GM12878 (cell line): ENCODE data around the gene CERK. TPM values are rescaled to one million over a fixed set of nuclear protein-coding genes. Genes with fewer than 3 reads are reported as not detected.

Experiments used
- BACH1 ChIP-seq: fragments of 450-650 bp; IDR thresholded peaks from 2 replicates; pipeline ENCODE4 v1.6.1; 2017; ENCODE audit warnings: mild to moderate bottlenecking, borderline replicate concordance
- BCLAF1 ChIP-seq: fragments of 450-650 bp; IDR thresholded peaks from 2 replicates; pipeline ENCODE4 v1.6.1; 2017; ENCODE audit warnings: antibody characterized with exemption, mild to moderate bottlenecking, moderate library complexity
- EGR1 ChIP-seq, 2 experiments: IDR thresholded peaks; 1 replicate in 1 of 2; 2 replicates in 1 of 2; pipeline ENCODE4 v1.6.1; 2011 to 2012; ENCODE audit warnings: low read depth in 2 of 2, low read length in 2 of 2, borderline replicate concordance in 1 of 2, mild to moderate bottlenecking in 1 of 2, moderate library complexity in 1 of 2
- JUNB ChIP-seq: IDR thresholded peaks from 2 replicates; pipeline ENCODE4 v1.6.1; 2016; ENCODE audit warnings: antibody characterized with exemption, mild to moderate bottlenecking
- JUND ChIP-seq: IDR thresholded peaks from 2 replicates; pipeline ENCODE4 v1.6.1; 2012; ENCODE audit warnings: low read depth, mild to moderate bottlenecking, low read length, improper control_type of control experiment, moderate library complexity
- MLLT1 ChIP-seq: fragments of 450-650 bp; IDR thresholded peaks from 2 replicates; pipeline ENCODE4 v1.6.1; 2016; ENCODE audit warnings: mild to moderate bottlenecking
- NR2C1 ChIP-seq: fragments of 450-650 bp; IDR thresholded peaks from 2 replicates; pipeline ENCODE4 v1.6.1; 2017; ENCODE audit warnings: antibody characterized with exemption, mild to moderate bottlenecking, moderate library complexity
- RFX5 ChIP-seq: IDR thresholded peaks from 2 replicates; pipeline ENCODE4 v1.6.1; 2011; ENCODE audit warnings: low read depth, low read length, improper control_type of control experiment
- SREBF2 ChIP-seq: IDR thresholded peaks from 2 replicates; pipeline ENCODE4 v1.6.1; 2012; ENCODE audit warnings: mild to moderate bottlenecking, low read length
- polyA plus RNA-seq, 11 experiments: library from polyadenylated mRNA; depleted of rRNA in 4 of 11; unstranded in 6 of 11; stranded (reverse) in 5 of 11; fragments of >200 nt; fragmentation: Nextera tagmentation in 4 of 11; fragmentation: Illumina TruSeq in 1 of 11; extraction: Ambion mirVana in 4 of 11; extraction: Trizol in 1 of 11; gene quantifications; 1 replicate in 1 of 11; 2 replicates in 10 of 11; pipeline versions ENCODE4 v1.2.1 to v1.2.3, GENCODE V29; 2011 to 2016; ENCODE audit warnings: inconsistent platforms in 2 of 11, missing spikeins in 2 of 11, low read depth in 1 of 11
- total RNA-seq, 4 experiments: library from RNA; depleted of rRNA in 3 of 4; stranded (reverse); fragments of >200 nt in 3 of 4; fragmentation: Illumina TruSeq in 1 of 4; extraction: Trizol in 1 of 4; gene quantifications; 2 replicates each; pipeline versions ENCODE4 v1.2.1 to v1.2.3, GENCODE V29; 2013 to 2021

The CERK gene
- total and polyA plus RNA-seq, 10 of the 15 experiments (the other 5 are each of a cell fraction or from before 2014, with no cell fraction given), result 4.0 to 41.1 (median 30.2) TPM

- TF ChIP-seq SREBF2 (no peak), JUNB (no peak), MLLT1 (no peak), NR2C1 (no peak), BCLAF1 (no peak), JUND (no peak), BACH1 (no peak), EGR1 (IDR thresholded peaks at IDR 0.05; ENCODE audit: borderline replicate concordance in 1 of 2, low read depth in 2 of 2, low read length in 2 of 2) (no peak), RFX5 (no peak)
- TF ChIP-seq, all 136 proteins: peak for 0
Measured at GRCh38 chr22:46654927-46655595, 83.0 kb downstream of the CERK start (continued).
